Activated CD4-positive, CD25-positive, alpha-beta regulatory T cell treated with anti-CD3 and anti-CD28 coated beads, Interleukin-2, amount 50 U/mL, for 24 hours (primary cell): Measurements from ENCODE around the gene SPINT2.
"Not testable (repeated sequence)": the region's sequence is repeated elsewhere in the genome, so short reads cannot be mapped to it uniquely, and the experiment has no call there.

Source experiments
- ATAC-seq, 2 donors: fragments of 150-1000 bp; cut with Tn5 transposase; one replicate each; pipeline ENCODE4 v1.10.0; 2021; ENCODE audit warnings: mild to moderate bottlenecking in 1 of 2, moderate library complexity in 1 of 2

SPINT2 gene

GRCh38 chr19:38321646-38322196 lies 57.3 kb downstream of the SPINT2 start:
- ATAC-seq: no peak

GRCh38 chr19:38323291-38323690 lies 58.9 kb downstream of the SPINT2 start:
- ATAC-seq: no peak

- ATAC-seq: no peak
Measured at GRCh38 chr19:38324431-38324830, 60.1 kb downstream of the SPINT2 start.

GRCh38 chr19:38326591-38326990 lies 62.2 kb downstream of the SPINT2 start:
- ATAC-seq: no peak

GRCh38 chr19:38329651-38330050 lies 65.3 kb downstream of the SPINT2 start:
- no peak for ATAC-seq

- no peak for ATAC-seq
Measured at GRCh38 chr19:38331728-38332127, 67.4 kb downstream of the SPINT2 start.

- no peak for ATAC-seq
Measured at GRCh38 chr19:38333245-38333644, 68.9 kb downstream of the SPINT2 start.

GRCh38 chr19:38335949-38336637 lies 71.7 kb downstream of the SPINT2 start:
- ATAC-seq: peak; percentile 77 to 78

- ATAC-seq: peak; percentile 52 to 60
Measured at GRCh38 chr19:38336638-38337359, 72.4 kb downstream of the SPINT2 start.

- no peak for ATAC-seq
Measured at GRCh38 chr19:38337360-38337653, 72.9 kb downstream of the SPINT2 start.

- not testable (repeated sequence) for ATAC-seq
Measured at GRCh38 chr19:38339011-38339410, 74.6 kb downstream of the SPINT2 start.

- no peak for ATAC-seq
Measured at GRCh38 chr19:38340927-38341326, 76.6 kb downstream of the SPINT2 start.
